HG03469 (cell line): ENCODE results near the gene DENND10.
A peak's percentile ranks its signal among the peaks of the same experiment; 100 is the strongest.
"Not testable (repeated sequence)": the region's sequence is repeated elsewhere in the genome, so short reads cannot be mapped to it uniquely, and the experiment has no call there.

Experiments
- ATAC-seq: cut with Tn5 transposase; IDR thresholded peaks from one replicate; pipeline ENCODE4 v1.9.1; 2021; ENCODE audit warnings: mild to moderate bottlenecking, moderate library complexity, moderate number of reproducible peaks; ENCODE audit not compliant: unreplicated experiment

The DENND10 gene

DNA sequence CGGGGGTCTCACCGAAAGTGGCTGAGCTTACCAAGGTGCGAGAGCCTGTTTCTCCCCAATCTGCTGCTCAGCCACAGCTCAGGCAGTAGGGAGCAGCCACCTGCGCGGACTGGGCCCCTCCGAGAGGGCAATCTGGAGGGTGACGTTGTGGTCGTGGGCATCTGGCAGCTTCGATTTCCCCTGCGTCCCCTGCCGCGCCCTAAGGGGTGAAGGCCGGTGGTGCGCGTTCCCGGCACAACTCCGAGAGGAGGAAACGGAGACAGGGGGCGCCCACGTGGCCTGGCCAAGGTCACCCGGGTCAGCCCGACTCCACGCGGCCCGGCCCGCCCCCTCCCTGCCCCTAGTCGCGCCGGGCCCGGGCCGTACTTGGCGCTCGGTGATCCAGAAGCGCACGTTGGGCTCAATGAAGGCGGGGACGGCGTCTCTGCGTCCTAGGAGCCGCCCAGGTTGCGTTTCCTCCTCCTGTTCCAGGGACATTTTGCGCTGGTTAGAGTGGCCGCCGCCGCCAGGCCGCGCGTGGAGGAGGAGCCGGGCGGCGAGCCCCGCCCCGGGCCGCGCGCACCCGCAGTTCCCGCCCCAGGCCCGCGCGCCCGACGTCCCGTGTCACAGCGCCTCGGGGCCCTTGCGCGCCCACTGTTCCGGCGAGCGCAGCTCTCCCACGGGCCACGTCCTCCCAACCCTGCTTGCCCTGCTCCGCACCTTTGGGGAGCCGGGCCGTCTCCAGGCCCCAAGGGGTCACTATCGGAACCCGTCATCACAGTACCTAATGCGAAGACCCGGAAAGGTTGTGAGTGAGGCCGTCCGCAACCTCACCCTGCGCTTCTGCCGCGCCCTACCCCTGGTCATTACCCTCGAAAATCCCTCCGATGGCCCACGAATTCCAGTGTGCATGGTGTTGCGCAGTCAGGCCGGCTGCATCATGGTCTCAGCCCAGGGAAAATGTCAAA is 61.5 kb downstream of the DENND10 start, which contains the start of gene SFXN4:
Gene SFXN4 (minus strand): TSS at position 544 of the 947 bp plus-strand sequence. CDS start 67 bp downstream, at position 477.
- peak; percentile 77 for ATAC-seq

DNA sequence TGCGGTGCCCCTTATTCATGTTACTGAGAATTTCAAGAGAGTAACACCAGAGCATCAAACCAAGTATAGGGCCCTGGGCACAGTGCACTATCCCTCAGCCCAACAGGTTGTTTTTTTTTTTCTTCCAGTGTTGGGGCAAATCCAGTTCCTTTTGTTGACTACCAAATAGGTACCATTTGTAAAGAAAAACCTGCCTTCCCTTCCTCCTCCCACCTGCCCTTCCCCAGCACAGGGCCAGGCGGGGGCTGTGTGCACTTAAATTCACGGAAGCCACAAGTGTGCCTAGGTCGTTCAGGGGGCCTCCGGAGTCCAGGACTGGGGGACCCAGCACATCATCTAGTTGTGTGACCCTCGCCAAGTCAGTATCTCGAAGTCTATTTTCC is 62.2 kb downstream of the DENND10 start:
- ATAC-seq = no peak

DNA sequence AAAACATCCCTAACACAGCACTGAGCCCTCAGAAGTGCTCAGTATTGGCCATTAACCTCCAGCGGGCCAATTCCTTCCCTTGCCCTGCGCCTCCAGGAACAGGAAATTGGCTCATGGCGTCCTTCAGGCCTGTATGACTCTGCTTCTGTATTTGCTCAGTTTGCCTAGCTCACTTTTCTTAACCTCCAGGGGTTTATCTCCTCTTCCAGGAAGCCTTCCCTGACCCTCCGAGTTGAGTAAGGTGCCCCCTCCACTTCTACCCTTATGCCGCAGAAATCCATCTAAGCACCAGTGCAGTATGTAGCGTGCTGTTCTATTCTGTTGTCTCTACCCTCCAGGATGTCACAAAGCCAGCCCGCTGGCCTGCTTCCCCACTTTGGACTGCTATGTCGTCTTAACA is 62.7 kb downstream of the DENND10 start:
- ATAC-seq = no peak

DNA sequence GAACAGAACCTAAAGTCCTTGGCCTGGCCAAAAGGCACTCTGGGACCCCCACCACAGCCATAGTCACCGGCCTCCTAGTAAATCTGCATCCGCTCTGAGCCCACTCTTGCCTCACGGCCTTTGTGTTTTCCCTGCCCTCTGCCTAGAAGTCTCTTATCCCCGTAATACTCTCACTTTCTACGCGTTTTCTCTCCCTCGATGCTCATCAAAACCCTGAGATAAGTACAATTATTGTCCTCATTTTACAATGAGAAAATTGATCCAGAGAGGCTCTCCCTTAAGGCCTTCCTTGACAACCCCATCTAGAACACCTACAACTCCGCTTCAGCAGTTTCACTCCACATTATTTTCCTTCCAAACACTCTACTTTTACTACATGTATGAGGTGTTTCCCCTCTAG is 63.1 kb downstream of the DENND10 start:
- ATAC-seq = no peak

DNA sequence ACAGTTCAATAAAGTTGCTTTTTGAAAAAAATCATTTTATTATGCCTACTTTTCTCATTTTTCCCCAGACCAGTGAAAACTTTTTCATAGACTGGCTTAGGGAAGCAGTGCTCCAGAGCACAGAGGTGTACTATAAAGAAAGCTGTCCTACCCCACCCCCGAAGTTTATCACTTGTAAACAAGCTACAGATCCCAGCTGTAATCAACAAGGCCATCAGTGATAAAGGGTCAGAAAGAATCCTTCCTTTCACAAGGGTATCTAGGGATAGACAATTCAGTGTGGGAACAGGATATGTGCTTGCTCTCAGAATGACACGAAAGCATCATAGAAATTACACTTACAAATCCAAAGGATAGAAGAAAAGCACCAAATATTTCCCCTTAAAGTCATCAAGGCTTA is 70.2 kb downstream of the DENND10 start:
- no peak for ATAC-seq

DNA sequence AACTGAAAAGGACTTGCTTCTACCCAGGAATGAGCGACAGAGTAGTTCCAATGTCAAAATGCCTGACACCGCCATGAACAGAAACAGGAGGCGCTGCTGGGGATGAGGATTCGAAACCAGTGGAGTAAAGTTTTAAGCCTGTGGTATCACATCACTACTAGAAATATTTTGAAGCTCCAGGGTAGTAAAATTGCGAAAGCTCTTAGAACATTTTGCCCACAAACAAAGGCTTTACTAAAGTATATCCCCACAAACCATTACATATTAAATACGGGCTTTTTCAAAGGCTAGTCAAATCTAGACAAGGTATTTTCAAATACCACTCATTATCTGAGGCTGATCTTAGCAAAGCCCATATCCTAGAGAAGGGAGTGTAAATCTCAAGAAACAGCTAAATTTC is 72.3 kb downstream of the DENND10 start:
- no peak for ATAC-seq

DNA sequence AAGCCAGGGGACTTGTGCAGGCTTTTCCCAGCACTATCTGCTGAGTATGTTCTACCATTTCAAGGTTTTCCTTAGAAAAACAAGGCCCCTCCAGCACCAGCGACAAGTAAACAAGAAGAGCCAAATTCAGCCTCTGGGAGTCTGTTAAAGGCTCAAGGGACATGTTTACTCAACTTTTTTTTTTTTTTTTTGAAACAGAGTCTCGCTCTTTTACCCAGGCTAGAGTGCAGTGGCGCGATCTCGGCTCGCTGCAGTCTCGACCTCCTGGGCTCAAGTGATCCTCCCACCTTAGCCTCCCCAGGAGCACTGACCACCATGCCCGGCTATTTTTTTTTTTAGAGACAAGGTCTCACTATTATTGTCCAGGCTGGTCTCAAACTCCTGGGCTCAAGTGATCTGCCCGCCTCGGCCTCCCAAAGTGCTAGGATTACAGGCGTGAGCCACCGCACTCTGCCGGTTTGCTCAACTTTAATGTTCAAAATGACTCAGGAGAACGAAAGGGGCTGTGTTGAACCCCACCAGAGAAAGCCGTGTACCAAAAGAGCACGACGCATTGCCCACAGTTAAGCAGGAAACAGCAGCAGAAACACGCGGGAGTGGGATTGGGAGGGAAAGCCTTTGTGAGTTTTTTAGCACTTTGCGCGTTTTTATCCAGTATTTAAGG is 73.9 kb downstream of the DENND10 start:
- no peak for ATAC-seq

DNA sequence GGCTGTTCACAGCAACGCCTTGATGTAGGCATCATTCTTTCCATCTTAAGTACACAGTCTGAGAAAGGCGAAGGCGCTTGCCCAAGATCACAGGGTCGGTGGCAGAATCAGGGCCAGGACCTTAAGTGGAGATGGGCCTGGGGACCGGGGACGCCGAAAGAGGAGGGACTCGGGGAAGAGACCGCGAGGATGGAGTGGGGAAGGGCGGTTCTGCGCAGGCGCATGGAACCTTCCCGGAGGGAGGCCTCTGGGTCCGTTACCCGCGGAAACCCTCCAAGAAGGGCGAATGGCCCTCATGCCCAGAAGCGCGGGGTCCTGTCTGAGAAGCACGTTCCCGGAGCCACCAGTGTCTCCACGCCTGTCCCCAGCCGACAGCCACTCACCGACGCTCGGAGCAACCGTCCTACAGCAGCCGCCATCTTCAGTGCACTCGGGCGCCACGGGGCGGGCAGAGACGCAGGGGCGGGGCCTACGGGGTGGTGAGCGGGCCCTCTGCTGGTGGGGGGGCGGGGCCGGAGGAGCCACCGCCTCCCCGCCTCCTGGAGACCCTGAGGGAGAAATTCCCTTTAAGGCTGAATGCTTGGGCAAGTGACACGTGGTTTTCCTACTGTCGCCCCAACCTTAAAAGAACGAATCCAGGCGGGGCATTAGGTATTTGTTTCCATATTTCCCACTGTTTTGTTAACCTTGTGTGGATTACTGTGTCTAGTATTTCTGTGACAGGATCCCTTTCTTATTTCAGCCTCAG is 74.6 kb downstream of the DENND10 start, which contains the start of gene PRDX3:
Gene PRDX3 (minus strand): TSS at position 441 of the 748 bp plus-strand sequence. CDS start 22 bp downstream, at position 419.
- ATAC-seq = peak; percentile 66

DNA sequence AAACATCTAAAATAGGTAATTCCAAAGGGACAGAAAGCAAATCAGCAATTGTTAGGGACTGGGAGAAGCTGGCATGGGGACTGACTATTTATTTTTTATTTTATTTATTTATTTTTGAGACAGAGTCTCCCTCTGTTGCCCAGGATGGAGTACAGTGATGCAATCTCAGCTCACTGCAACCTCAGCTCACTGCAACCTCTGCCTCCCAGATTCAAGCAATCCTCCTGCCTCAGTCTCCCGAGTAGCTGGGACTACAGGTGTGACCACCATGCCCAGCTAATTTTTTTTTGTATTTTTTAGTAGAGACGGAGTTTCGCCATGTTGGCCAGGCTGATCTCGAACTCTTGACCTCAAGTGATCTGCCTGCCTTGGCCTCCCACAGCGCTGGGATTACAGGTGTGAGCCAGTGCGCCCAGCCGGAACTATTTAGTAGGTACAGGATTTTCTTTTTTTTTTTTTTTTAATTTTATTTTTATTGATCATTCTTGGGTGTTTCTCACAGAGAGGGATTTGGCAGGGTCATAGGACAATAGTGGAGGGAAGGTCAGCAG is 77.0 kb downstream of the DENND10 start:
- ATAC-seq = not testable (repeated sequence)

DNA sequence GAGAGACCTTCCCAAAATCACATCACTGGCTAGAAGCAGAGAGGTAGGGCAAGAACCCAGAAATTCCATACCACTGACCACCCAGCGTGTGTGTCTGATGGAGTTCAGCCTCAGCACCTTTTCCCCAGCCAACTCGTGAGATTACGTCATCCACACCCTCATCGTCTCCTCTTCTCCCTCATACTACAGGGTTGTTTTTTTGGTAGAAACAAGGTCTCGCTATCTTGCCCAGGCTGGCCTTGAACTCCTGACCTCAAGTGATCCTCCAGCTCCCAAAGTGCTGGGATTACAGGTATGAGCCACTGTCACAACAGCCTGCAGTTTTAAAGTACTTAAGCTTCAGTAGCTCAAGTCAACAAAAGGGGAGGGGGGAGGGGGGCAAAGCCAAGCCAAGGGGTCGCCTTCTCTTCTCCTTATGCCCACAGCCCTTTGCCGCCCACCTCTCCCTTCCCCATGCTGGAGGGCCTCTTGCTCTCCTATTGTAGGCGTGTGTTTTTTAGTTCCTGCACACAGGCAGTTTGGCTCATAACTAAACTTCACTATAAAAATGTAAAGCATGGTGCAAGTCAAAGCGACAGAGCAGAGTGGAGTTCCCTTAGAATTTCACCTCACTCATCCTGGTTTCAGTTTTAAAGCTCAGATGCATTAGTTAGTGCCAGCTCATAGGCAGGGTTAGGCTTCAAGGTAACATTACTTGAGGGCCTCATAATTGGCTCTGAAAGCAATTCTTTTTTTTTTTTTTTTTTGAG is 79.9 kb downstream of the DENND10 start:
- ATAC-seq = no peak
